Thyroid gland (tissue), 4 donors: ENCODE results near the gene FOSL2.

Experiments used
- POLR2A ChIP-seq, 2 donors: fragments of 450-650 bp; IDR thresholded peaks; one replicate each; pipeline ENCODE4 v1.6.1; 2017; ENCODE audit warnings: antibody characterized with exemption in 2 of 2, mild to moderate bottlenecking in 2 of 2, moderate library complexity in 1 of 2
- TF ChIP-seq, protein P1 (sequence below), 6 experiments: fragments of 200-600 bp in 3 of 6; fragments of 450-650 bp in 3 of 6; sonication (generic) in 3 of 6; IDR thresholded peaks; one replicate each; pipeline ENCODE4 v1.5.1; 2016 to 2019; ENCODE audit warnings: antibody characterized with exemption in 6 of 6, mild to moderate bottlenecking in 2 of 6, inconsistent platforms in 1 of 6, moderate library complexity in 1 of 6

DNA sequence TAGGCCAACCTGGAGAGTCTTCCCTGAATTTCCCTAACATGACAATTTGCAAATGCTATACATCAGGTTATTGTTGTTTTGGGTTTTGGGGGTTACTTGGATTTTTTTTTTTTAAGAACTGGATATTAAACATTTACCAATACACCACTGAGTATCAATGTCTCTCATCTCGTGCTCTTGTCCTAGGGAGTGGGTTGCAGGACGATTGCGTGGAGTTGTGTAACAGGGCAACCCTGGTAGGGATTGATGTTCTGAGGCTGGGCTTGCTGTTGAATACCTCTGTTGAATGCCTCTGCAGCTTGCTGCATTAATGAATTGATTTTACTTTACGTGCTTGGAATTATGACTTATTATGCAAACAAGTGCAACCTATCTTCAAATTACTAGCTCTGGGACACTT is 18.8 kb upstream of the FOSL2 start:
- TF ChIP-seq, protein P1, sequence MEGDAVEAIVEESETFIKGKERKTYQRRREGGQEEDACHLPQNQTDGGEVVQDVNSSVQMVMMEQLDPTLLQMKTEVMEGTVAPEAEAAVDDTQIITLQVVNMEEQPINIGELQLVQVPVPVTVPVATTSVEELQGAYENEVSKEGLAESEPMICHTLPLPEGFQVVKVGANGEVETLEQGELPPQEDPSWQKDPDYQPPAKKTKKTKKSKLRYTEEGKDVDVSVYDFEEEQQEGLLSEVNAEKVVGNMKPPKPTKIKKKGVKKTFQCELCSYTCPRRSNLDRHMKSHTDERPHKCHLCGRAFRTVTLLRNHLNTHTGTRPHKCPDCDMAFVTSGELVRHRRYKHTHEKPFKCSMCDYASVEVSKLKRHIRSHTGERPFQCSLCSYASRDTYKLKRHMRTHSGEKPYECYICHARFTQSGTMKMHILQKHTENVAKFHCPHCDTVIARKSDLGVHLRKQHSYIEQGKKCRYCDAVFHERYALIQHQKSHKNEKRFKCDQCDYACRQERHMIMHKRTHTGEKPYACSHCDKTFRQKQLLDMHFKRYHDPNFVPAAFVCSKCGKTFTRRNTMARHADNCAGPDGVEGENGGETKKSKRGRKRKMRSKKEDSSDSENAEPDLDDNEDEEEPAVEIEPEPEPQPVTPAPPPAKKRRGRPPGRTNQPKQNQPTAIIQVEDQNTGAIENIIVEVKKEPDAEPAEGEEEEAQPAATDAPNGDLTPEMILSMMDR (IDR thresholded peaks at IDR 0.05), result no peak
- TF ChIP-seq POLR2A (IDR thresholded peaks at IDR 0.05), result no peak
